ENCODE results near the gene PTPRJ. TPM values are rescaled to one million over a fixed set of nuclear protein-coding genes. Genes with fewer than 3 reads are reported as not detected.

Gene PTPRJ
- total and polyA plus RNA-seq, 2 donors (not counting 1 experiment from before 2014, with no cell fraction given) = 11.2 to 20.0 TPM

DNA sequence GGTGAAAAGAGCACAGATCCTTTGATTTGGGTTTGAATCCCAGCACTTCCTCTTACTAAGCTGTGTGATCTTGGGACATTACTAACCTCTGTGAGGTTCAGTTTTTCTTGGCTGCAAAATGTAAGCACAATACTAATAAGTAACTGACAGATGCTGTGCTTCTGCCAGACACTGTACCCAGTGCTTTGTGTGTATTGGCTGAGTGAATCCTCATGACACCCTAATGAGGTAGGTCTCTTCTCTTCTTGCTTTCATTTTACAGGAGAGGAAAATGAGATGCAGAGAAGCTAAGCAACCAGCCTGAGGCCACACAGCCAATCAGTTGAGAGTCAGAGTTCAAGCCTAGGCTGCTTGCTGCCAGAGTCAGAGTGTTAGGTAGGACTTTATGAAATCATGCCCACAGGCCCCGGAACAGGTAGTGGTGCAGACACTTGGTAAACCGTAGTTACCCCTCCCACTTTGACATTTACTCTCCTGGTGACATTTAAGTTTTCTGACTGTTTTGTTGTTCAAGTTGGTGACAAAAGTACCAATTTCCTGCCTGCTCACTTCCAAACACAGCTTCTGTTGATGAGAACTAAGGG lies 21.2 kb downstream of the PTPRJ start:
- Mint-ChIP-seq H3K9me3 (ENCODE audit: insufficient read depth) (no peaks in the 10 kb centered on the region), H3K4me3 (peak overlapping the region; percentile 48), H3K4me1 (peaks cover 75% of the 10 kb centered on the region), H3K27me3 (no peaks in the 10 kb centered on the region), H3K27ac (peak overlapping the region; percentile 89)
- no peaks in the 10 kb centered on the region for H3K27me3 ChIP-seq (replicated peaks in 1 of 4; ENCODE audit: control extremely low read depth in 1 of 4, control insufficient read depth in 3 of 4, insufficient read depth in 4 of 4, low read length in 3 of 4)
- H2AFZ ChIP-seq (ENCODE audit: insufficient read depth, low read depth, low read length, poor library complexity, severe bottlenecking) = peak overlapping the region; percentile 27
- H3K4me2 ChIP-seq (replicated peaks; ENCODE audit: low read depth, low read length, poor library complexity, severe bottlenecking) = peak overlapping the region; percentile 51
- CTCF ChIA-PET = interaction anchor here (1.1 to 2.0 kb wide), 3 partner anchors 10 to 19 kb away, joined by 4 to 7 read pairs (median 5); no protein-coding TSS in a partner anchor
- peak overlapping the region in 1 of 5 experiments; percentile 19 for H3K4me3 ChIP-seq (ENCODE audit: control extremely low read depth in 1 of 5, extremely low read depth in 1 of 5, insufficient read depth in 1 of 5, low read depth in 2 of 5, low read length in 4 of 5)
- H3K27ac ChIP-seq (ENCODE audit: low read length in 2 of 2) = peak overlapping the region; percentile 19 to 60
- peak; percentile 84 for ATAC-seq (ENCODE audit: low read depth)
- H3K9me3 ChIP-seq (ENCODE audit: control extremely low read depth in 1 of 3, control insufficient read depth in 2 of 3, insufficient read depth in 1 of 3, low read length in 2 of 3) = no peaks in the 10 kb centered on the region
- POLR2A ChIA-PET = interaction anchor here (0.7 to 0.9 kb wide), 5 partner anchors 16 to 36 kb away, joined by 3 to 5 read pairs (median 5); no protein-coding TSS in a partner anchor
- H3K9ac ChIP-seq (ENCODE audit: low read length) = peak overlapping the region; percentile 2
- H3K79me2 ChIP-seq (ENCODE audit: control insufficient read depth, insufficient read depth, low read length) = peaks cover 89% of the 10 kb centered on the region
- TF ChIP-seq, protein P1, sequence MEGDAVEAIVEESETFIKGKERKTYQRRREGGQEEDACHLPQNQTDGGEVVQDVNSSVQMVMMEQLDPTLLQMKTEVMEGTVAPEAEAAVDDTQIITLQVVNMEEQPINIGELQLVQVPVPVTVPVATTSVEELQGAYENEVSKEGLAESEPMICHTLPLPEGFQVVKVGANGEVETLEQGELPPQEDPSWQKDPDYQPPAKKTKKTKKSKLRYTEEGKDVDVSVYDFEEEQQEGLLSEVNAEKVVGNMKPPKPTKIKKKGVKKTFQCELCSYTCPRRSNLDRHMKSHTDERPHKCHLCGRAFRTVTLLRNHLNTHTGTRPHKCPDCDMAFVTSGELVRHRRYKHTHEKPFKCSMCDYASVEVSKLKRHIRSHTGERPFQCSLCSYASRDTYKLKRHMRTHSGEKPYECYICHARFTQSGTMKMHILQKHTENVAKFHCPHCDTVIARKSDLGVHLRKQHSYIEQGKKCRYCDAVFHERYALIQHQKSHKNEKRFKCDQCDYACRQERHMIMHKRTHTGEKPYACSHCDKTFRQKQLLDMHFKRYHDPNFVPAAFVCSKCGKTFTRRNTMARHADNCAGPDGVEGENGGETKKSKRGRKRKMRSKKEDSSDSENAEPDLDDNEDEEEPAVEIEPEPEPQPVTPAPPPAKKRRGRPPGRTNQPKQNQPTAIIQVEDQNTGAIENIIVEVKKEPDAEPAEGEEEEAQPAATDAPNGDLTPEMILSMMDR (IDR thresholded peaks at IDR 0.05) = no peak
- no peak for TF ChIP-seq EZH2 (IDR thresholded peaks at IDR 0.05; ENCODE audit: borderline replicate concordance, insufficient read depth, low read depth, low read length, poor library complexity, severe bottlenecking)
- intact Hi-C loops (cut with micrococcal nuclease) = loop anchor here (1.0 to 5.0 kb wide), 4 partner anchors 12 to 106 kb away; no protein-coding TSS in a partner anchor
- peaks cover 6% of the 10 kb centered on the region for H4K20me1 ChIP-seq (ENCODE audit: control insufficient read depth, insufficient read depth, low read length, poor library complexity, severe bottlenecking)
- WGBS (ENCODE audit: insufficient coverage) = no CpG with 5 or more reads among the region's 2 CpGs
- peaks cover 63 to 90% of the 10 kb centered on the region in 2 donors for H3K4me1 ChIP-seq (ENCODE audit: control insufficient read depth in 2 of 2, insufficient read depth in 2 of 2, low read length in 2 of 2)
- peaks cover 2 to 3% of the 10 kb centered on the region in 2 experiments for H3K36me3 ChIP-seq (replicated peaks in 1 of 2; ENCODE audit: control extremely low read depth in 1 of 2, control insufficient read depth in 1 of 2, extremely low read depth in 1 of 2, insufficient read depth in 2 of 2, low read length in 1 of 2)
- DNase-seq = peak; percentile 55

DNA sequence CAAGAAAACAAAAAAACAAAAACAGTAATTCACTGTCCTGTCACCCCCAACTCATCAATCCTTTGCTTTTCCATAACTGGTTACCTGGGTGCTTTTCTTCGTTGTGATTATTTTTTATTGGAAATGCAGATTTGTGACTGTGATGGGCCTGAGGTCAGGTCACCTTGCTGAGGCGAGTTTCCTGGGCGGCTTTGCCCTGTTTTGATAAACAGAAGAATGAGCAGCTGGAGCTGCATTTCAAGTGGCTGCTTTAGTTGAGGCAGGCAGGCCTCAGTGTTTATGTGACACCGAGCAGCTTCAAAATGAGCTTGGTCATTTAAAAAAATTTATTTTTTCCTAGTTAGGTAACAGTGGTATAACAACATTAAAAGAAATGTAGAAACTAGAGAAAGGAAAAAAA lies 22.2 kb downstream of the PTPRJ start:
- intact Hi-C loops (cut with micrococcal nuclease) = loop anchor here (5.0 kb wide), 2 partner anchors 40 to 50 kb away; no protein-coding TSS in a partner anchor
- ChIA-PET POLR2A (interaction anchor here (0.6 to 0.8 kb wide), 4 partner anchors 31 to 107 kb away, joined by 3 to 5 read pairs (median 4); no protein-coding TSS in a partner anchor), CTCF (interaction anchor here (2.0 kb wide), 1 partner anchor 16 kb away, joined by 7 read pairs; no protein-coding TSS in a partner anchor)
- Histone ChIP-seq H3K9ac (ENCODE audit: low read length) (no peak overlapping the region), H3K79me2 (ENCODE audit: control insufficient read depth, insufficient read depth, low read length) (peaks cover 89% of the 10 kb centered on the region), H3K9me3 (ENCODE audit: control extremely low read depth in 1 of 3, control insufficient read depth in 2 of 3, insufficient read depth in 1 of 3, low read length in 2 of 3) (no peaks in the 10 kb centered on the region), H3K4me3 (ENCODE audit: control extremely low read depth in 1 of 5, extremely low read depth in 1 of 5, insufficient read depth in 1 of 5, low read depth in 2 of 5, low read length in 4 of 5) (no peak overlapping the region), H4K20me1 (ENCODE audit: control insufficient read depth, insufficient read depth, low read length, poor library complexity, severe bottlenecking) (peaks cover 6% of the 10 kb centered on the region), H3K36me3 (replicated peaks in 1 of 2; ENCODE audit: control extremely low read depth in 1 of 2, control insufficient read depth in 1 of 2, extremely low read depth in 1 of 2, insufficient read depth in 2 of 2, low read length in 1 of 2) (peaks cover 0 to 2% of the 10 kb centered on the region in 2 experiments), H3K27ac (ENCODE audit: low read length in 2 of 2) (peak overlapping the region; percentile 19 to 44), H3K4me2 (replicated peaks; ENCODE audit: low read depth, low read length, poor library complexity, severe bottlenecking) (no peak overlapping the region), H3K4me1 (ENCODE audit: control insufficient read depth in 2 of 2, insufficient read depth in 2 of 2, low read length in 2 of 2) (peaks cover 58 to 86% of the 10 kb centered on the region in 2 donors), H3K27me3 (replicated peaks in 1 of 4; ENCODE audit: control extremely low read depth in 1 of 4, control insufficient read depth in 3 of 4, insufficient read depth in 4 of 4, low read length in 3 of 4) (no peaks in the 10 kb centered on the region), H2AFZ (ENCODE audit: insufficient read depth, low read depth, low read length, poor library complexity, severe bottlenecking) (no peak overlapping the region)
- ATAC-seq (ENCODE audit: low read depth) = no peak
- Mint-ChIP-seq H3K4me3 (peak overlapping the region; percentile 11), H3K27me3 (no peaks in the 10 kb centered on the region), H3K27ac (peak overlapping the region; percentile 89), H3K9me3 (ENCODE audit: insufficient read depth) (no peaks in the 10 kb centered on the region), H3K4me1 (peaks cover 69% of the 10 kb centered on the region)
- no peak for DNase-seq
- 80% methylated on average over 2 of the region's 4 CpGs for WGBS (ENCODE audit: insufficient coverage)
- TF ChIP-seq EZH2 (IDR thresholded peaks at IDR 0.05; ENCODE audit: borderline replicate concordance, insufficient read depth, low read depth, low read length, poor library complexity, severe bottlenecking) = no peak
- TF ChIP-seq, protein P1 (IDR thresholded peaks at IDR 0.05) = no peak
